Effector memory CD8-positive, alpha-beta T cell (primary cell): Measurements from ENCODE around the gene AP3S1.

Source experiments
- ATAC-seq: fragments of 150-1000 bp; cut with Tn5 transposase; replicated peaks from 2 replicates; pipeline ENCODE4 v1.10.0; 2021; ENCODE audit warnings: mild to moderate bottlenecking, moderate library complexity
- DNase-seq, 3 experiments: peaks; one replicate each; pipeline ENCODE4 v3.0.0; 2021
- H3K27ac Mint-ChIP-seq, 2 donors: one replicate each; pipeline ENCODE4 v1.8.0; 2022; ENCODE audit warnings: mild to moderate bottlenecking in 2 of 2, mixed read lengths in 2 of 2, moderate library complexity in 2 of 2
- H3K27me3 Mint-ChIP-seq, 2 donors: one replicate each; pipeline ENCODE4 v1.8.0; 2022; ENCODE audit warnings: mixed read lengths in 2 of 2
- H3K36me3 Mint-ChIP-seq: one replicate; pipeline ENCODE4 v1.8.0; 2022; ENCODE audit warnings: mild to moderate bottlenecking, moderate library complexity, mixed read lengths; ENCODE audit not compliant: insufficient read depth
- H3K4me1 Mint-ChIP-seq, 2 donors: one replicate each; pipeline ENCODE4 v1.8.0; 2022; ENCODE audit warnings: low read depth in 2 of 2, mixed read lengths in 2 of 2
- H3K4me3 Mint-ChIP-seq, 2 donors: one replicate each; pipeline ENCODE4 v1.8.0; 2022; ENCODE audit warnings: mild to moderate bottlenecking in 2 of 2, mixed read lengths in 2 of 2, moderate library complexity in 2 of 2
- H3K9me3 Mint-ChIP-seq, 2 donors: one replicate each; pipeline ENCODE4 v1.8.0; 2022; ENCODE audit warnings: mixed read lengths in 2 of 2

The AP3S1 gene

GRCh38 chr5:115941051-115941675, 99.4 kb downstream of the AP3S1 start:
- no peak overlapping the region for H3K4me3 Mint-ChIP-seq
- H3K27me3 Mint-ChIP-seq, result peaks cover 0 to 13% of the 10 kb centered on the region in 2 donors
- no peak overlapping the region for H3K27ac Mint-ChIP-seq
- H3K9me3 Mint-ChIP-seq, result no peaks in the 10 kb centered on the region
- DNase-seq, result no peak
- no peaks in the 10 kb centered on the region for H3K36me3 Mint-ChIP-seq
- H3K4me1 Mint-ChIP-seq, result no peaks in the 10 kb centered on the region
- ATAC-seq, result no peak

GRCh38 chr5:115944501-115944900, 102.8 kb downstream of the AP3S1 start:
- Mint-ChIP-seq H3K4me3 (no peak overlapping the region), H3K9me3 (no peaks in the 10 kb centered on the region), H3K27ac (no peak overlapping the region), H3K27me3 (peaks cover 0 to 13% of the 10 kb centered on the region in 2 donors), H3K36me3 (no peaks in the 10 kb centered on the region), H3K4me1 (no peaks in the 10 kb centered on the region)
- ATAC-seq, result no peak
- no peak for DNase-seq

GRCh38 chr5:115946655-115947054, 104.9 kb downstream of the AP3S1 start:
- Mint-ChIP-seq H3K9me3 (no peaks in the 10 kb centered on the region), H3K27ac (no peak overlapping the region), H3K27me3 (peaks cover 5 to 10% of the 10 kb centered on the region in 2 donors), H3K4me1 (no peaks in the 10 kb centered on the region), H3K4me3 (no peak overlapping the region), H3K36me3 (no peaks in the 10 kb centered on the region)
- ATAC-seq, result no peak
- DNase-seq, result no peak

DNA sequence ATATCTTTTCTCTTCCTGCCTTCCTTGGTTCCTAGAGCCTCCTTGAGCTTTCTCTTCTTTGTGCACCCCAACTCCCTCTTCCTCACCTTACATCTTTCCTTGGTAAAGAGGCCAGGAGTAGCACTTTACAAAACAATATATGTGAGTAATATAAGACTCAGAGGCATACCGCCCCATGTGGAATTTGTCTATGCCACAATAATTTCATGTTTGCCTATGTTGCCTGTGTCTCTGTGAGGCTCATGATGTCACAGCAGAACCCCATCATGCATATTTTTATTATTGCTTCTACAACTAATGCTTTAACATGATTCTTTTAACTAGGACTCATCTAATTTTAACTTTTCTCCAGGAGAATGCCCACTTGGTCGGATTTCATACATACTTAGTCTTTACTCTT, 105.5 kb downstream of the AP3S1 start:
- Mint-ChIP-seq H3K27ac (no peak overlapping the region), H3K36me3 (no peaks in the 10 kb centered on the region)

DNA sequence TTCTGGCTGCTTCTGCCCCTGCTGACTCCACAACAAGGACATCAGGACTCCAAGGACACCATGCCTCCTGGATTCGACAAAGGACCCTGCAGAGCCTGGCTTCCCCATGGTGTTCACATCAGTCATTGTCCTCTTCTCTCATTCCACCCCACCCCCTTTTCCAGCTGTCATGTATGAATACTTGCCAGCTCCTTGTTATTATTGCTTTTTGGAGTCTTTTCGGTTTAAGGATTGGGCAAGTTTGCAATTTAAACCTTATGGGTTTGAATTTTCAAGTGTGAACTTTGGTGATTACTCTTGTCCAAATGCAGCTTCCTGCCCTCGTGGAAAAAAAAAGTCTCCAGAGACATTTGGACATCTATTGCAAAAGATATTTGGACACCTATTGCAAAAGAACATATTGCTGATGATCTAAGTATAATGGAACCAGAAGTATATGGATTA, 106.4 kb downstream of the AP3S1 start:
- Mint-ChIP-seq H3K27me3 (peaks cover 14 to 20% of the 10 kb centered on the region in 2 donors), H3K9me3 (no peaks in the 10 kb centered on the region), H3K4me3 (no peak overlapping the region), H3K27ac (no peak overlapping the region), H3K36me3 (no peaks in the 10 kb centered on the region), H3K4me1 (no peaks in the 10 kb centered on the region)
- DNase-seq (no peak), ATAC-seq (no peak)

More for the DNA sequence above, 105.5 kb downstream of the AP3S1 start:
- DNase-seq (no peak), ATAC-seq (no peak)
- peaks cover 11 to 16% of the 10 kb centered on the region in 2 donors for H3K27me3 Mint-ChIP-seq
- no peaks in the 10 kb centered on the region for H3K4me1 Mint-ChIP-seq
- H3K4me3 Mint-ChIP-seq, result no peak overlapping the region
- no peaks in the 10 kb centered on the region for H3K9me3 Mint-ChIP-seq

DNA sequence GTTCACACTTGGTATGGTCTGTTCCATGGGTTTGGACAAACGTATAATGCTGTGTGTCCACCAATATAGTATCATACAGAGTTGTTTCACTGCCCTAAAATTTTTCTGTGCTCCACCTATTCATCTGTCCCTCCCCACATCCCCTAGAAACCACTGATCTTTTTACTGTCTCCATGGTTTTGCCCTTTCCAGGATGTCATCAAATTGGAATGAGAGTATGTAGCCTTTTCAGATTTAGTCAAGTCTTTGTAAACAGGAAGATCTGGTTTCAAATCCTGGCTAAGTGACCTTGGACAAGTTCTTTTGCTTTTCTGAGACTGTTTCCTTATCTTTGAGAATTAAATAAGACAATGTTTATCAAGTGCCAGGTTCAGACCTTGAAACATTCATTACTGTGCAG, 107.4 kb downstream of the AP3S1 start:
- Mint-ChIP-seq H3K4me1 (no peaks in the 10 kb centered on the region), H3K9me3 (no peaks in the 10 kb centered on the region), H3K4me3 (no peak overlapping the region), H3K27ac (no peak overlapping the region), H3K36me3 (no peaks in the 10 kb centered on the region), H3K27me3 (peaks cover 13 to 14% of the 10 kb centered on the region in 2 donors)
- ATAC-seq (no peak), DNase-seq (no peak)

GRCh38 chr5:115952588-115952987, 110.9 kb downstream of the AP3S1 start:
- no peak overlapping the region for H3K4me3 Mint-ChIP-seq
- H3K27ac Mint-ChIP-seq, result no peak overlapping the region
- no peak for DNase-seq
- H3K36me3 Mint-ChIP-seq, result no peaks in the 10 kb centered on the region
- ATAC-seq, result no peak
- no peaks in the 10 kb centered on the region for H3K4me1 Mint-ChIP-seq
- H3K9me3 Mint-ChIP-seq, result no peaks in the 10 kb centered on the region
- peaks cover 12 to 14% of the 10 kb centered on the region in 2 donors for H3K27me3 Mint-ChIP-seq

GRCh38 chr5:115954144-115954543, 112.4 kb downstream of the AP3S1 start:
- DNase-seq, result no peak
- Mint-ChIP-seq H3K27me3 (peaks cover 12 to 14% of the 10 kb centered on the region in 2 donors), H3K9me3 (no peaks in the 10 kb centered on the region), H3K4me3 (no peak overlapping the region), H3K27ac (no peak overlapping the region), H3K4me1 (no peaks in the 10 kb centered on the region), H3K36me3 (no peaks in the 10 kb centered on the region)
- ATAC-seq, result no peak

DNA sequence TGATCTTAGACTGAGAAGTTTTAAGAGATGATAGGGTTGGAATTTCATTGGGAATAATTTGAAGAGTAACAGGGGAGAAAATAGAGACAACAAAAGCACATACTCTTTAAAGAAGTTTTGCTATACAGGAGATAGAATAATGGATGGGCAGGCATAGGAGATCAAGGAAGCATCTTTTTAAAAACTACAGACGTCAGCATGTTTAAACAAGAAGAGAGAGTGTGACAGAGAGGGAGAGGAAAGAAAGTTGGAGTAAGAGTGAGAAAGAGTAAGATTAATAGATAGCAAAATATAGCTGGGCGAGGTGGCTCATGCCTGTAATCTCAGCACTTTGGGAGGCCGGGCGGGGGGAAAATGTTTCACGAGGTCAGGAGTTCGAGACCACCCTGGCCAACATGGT, 115.2 kb downstream of the AP3S1 start:
- DNase-seq (no peak), ATAC-seq (no peak)
- peaks cover 17% of the 10 kb centered on the region in 2 donors for H3K27me3 Mint-ChIP-seq
- H3K36me3 Mint-ChIP-seq, result no peaks in the 10 kb centered on the region
- H3K4me1 Mint-ChIP-seq, result peaks cover 0 to 5% of the 10 kb centered on the region in 2 donors
- H3K27ac Mint-ChIP-seq, result no peak overlapping the region
- no peak overlapping the region for H3K4me3 Mint-ChIP-seq
- no peaks in the 10 kb centered on the region for H3K9me3 Mint-ChIP-seq

DNA sequence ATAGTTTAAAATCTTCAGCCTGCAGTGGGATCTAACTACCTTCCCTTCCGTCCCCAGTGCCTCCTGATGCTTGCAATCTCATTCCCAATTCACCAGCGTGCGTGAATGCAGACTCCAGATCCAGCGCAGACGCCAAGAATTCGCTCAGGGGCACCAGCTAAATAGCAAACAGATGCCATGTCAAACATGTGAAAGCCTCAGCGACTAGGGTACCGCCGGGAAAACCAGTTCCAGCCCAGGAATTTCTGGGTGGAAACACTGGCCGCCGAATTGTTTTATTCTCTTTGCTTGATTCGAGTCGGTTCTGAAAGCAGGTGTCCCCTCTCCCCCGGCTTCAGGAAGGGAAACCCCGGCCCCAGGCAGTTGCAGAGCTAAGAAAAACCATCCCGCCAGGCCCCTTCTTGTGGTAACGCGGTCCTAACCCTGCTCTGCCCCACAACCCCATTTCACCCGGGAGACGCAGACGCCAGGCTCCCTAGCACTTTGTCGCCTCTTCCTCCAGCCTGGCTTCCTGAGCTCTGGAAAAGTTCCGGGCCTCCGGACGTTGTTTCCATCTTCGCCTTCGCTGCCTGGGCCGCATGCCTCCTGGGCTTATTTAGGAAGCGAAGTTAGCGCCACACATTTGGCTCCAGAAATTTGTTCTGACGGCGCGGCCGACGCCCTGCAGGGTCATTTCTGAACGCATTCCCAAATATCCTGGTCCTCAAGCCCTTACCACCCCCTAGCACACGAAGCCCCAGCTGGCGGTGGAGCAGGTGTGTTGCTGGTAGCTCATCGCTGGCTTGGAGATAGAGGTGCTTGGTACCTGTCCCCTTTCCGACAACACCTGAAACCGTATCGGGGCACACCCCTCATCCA, 119.9 kb downstream of the AP3S1 start:
- Mint-ChIP-seq H3K9me3 (no peaks in the 10 kb centered on the region), H3K4me3 (peak overlapping the region in 1 of 2 donors; percentile 68), H3K4me1 (peaks cover 0 to 14% of the 10 kb centered on the region in 2 donors), H3K27me3 (peaks cover 42 to 51% of the 10 kb centered on the region in 2 donors), H3K36me3 (no peaks in the 10 kb centered on the region), H3K27ac (no peak overlapping the region)
- ATAC-seq (peak; percentile 40), DNase-seq (no peak)

DNA sequence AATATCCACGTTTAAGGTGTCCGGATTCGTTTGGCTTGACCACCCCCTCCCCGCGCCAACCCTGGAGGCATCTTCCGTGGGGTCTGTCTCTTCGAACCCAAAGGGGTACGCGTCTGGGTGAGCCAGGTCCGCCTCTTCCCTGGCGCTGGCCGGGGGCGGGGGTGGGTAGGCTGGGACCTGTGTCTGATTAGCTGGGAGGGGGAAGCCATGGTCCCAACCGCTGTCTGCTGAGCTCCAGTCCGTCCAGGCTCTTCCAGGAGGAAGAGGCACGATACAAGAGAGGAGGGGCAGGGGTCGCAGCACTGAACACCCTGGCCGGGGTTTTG, 120.5 kb downstream of the AP3S1 start, which contains the start of gene LVRN:
TSS of gene LVRN (plus strand) at position 237 of the 326 bp plus-strand sequence. CDS start 143 bp downstream, outside the sequence.
- ATAC-seq, result no peak
- Mint-ChIP-seq H3K27me3 (peaks cover 42 to 51% of the 10 kb centered on the region in 2 donors), H3K27ac (no peak within 1 kb of the TSS), H3K4me1 (peaks cover 0 to 14% of the 10 kb centered on the region in 2 donors), H3K9me3 (no peaks in the 10 kb centered on the region), H3K4me3 (peak within 1 kb of the TSS; percentile 5 to 68), H3K36me3 (no peaks in the 10 kb centered on the region)
- no peak for DNase-seq

GRCh38 chr5:115962565-115963402, 121.0 kb downstream of the AP3S1 start:
- H3K27me3 Mint-ChIP-seq, result peaks cover 42 to 52% of the 10 kb centered on the region in 2 donors
- no peak for DNase-seq
- no peaks in the 10 kb centered on the region for H3K36me3 Mint-ChIP-seq
- H3K9me3 Mint-ChIP-seq, result no peaks in the 10 kb centered on the region
- peak; percentile 44 for ATAC-seq
- H3K4me1 Mint-ChIP-seq, result peaks cover 0 to 14% of the 10 kb centered on the region in 2 donors
- H3K27ac Mint-ChIP-seq, result no peak overlapping the region
- H3K4me3 Mint-ChIP-seq, result peak overlapping the region; percentile 5 to 68

- Mint-ChIP-seq H3K4me3 (peak overlapping the region in 1 of 2 donors; percentile 36), H3K4me1 (peaks cover 0 to 14% of the 10 kb centered on the region in 2 donors), H3K36me3 (no peaks in the 10 kb centered on the region), H3K27me3 (peaks cover 49 to 60% of the 10 kb centered on the region in 2 donors), H3K27ac (no peak overlapping the region), H3K9me3 (no peaks in the 10 kb centered on the region)
- DNase-seq (no peak), ATAC-seq (no peak)
Observed at GRCh38 chr5:115963566-115963965, 121.8 kb downstream of the AP3S1 start.
